K562 (cell line): ENCODE data around the gene PRKAG2. TPM values are rescaled to one million over a fixed set of nuclear protein-coding genes. Genes with fewer than 3 reads are reported as not detected.

Experiments used
- ATAC-seq: fragments of 200-7000 bp; cut with Tn5 transposase; 3 replicates; pipeline ENCODE4 v1.9.1; 2020; ENCODE audit warnings: moderate library complexity
- BruUV-seq: library from RNA; stranded (reverse); fragments of 400-500 nt; replicated peaks from 2 replicates; lab custom pipeline; 2021; lab: Mats Ljungman, UMichigan
- CTCF ChIA-PET: fragments of 300-600 bp; formaldehyde crosslinking; extraction: SDS; loops from one replicate; lab custom pipeline; 2021; ENCODE audit warnings: low intra/inter-chr PET ratio; lab: Yijun Ruan, JAX
- POLR2A ChIA-PET: fragments of 300-600, 350-650 bp; sonication (Branson Sonifier 250); formaldehyde crosslinking; extraction: SDS; loops from one replicate; lab custom pipeline; 2021; ENCODE audit warnings: antibody characterized with exemption, inconsistent platforms; lab: Yijun Ruan, JAX
- DNase-seq, 4 experiments: peaks; one replicate each; pipeline versions ENCODE4 v3.0.0 to v3.0.0-alpha.2; 2011 to 2018; ENCODE audit warnings: low spot score in 3 of 4, mixed read lengths in 3 of 4; ENCODE audit errors: extremely low read depth in 1 of 4
- FAIRE-seq: peaks from 2 replicates; lab custom pipeline; 2011; peaks lifted over from hg19 to GRCh38; lab: Jason Lieb, UNC
- H2AFZ ChIP-seq: 2 replicates; pipeline ENCODE4 v1.6.0; 2011; ENCODE audit warnings: low read depth, low read length, control low read depth, inconsistent platforms
- H3K27ac ChIP-seq: fragments of 200-600 bp; 3 replicates; pipeline ENCODE4 v1.8.0; 2011; ENCODE audit warnings: low read depth, mild to moderate bottlenecking, control low read depth, inconsistent platforms, low read length, moderate library complexity, mixed read lengths; ENCODE audit errors: extremely low read depth
- H3K27me3 ChIP-seq, 2 experiments: fragments of 300-600 bp in 1 of 2; 2 replicates in 1 of 2; 3 replicates in 1 of 2; pipeline versions ENCODE4 v1.6.0 to v1.8.0; 2011; ENCODE audit warnings: inconsistent platforms in 2 of 2, low read length in 2 of 2, mild to moderate bottlenecking in 1 of 2, mixed read lengths in 1 of 2, moderate library complexity in 1 of 2; ENCODE audit not compliant: control insufficient read depth in 2 of 2, insufficient read depth in 2 of 2
- H3K36me3 ChIP-seq: fragments of 300-600 bp; 3 replicates; pipeline ENCODE4 v1.8.0; 2011; ENCODE audit warnings: mild to moderate bottlenecking, low read length, inconsistent platforms; ENCODE audit not compliant: control insufficient read depth, insufficient read depth
- H3K4me1 ChIP-seq, 2 experiments: fragments of 200-600 bp in 1 of 2; replicated peaks in 1 of 2; 2 replicates in 1 of 2; 3 replicates in 1 of 2; pipeline versions ENCODE4 v1.5.1 to v1.8.0; 2011; ENCODE audit warnings: inconsistent platforms in 2 of 2, low read length in 2 of 2, mild to moderate bottlenecking in 1 of 2, mixed read lengths in 1 of 2, moderate library complexity in 1 of 2; ENCODE audit not compliant: control insufficient read depth in 2 of 2, insufficient read depth in 2 of 2
- H3K4me2 ChIP-seq: 2 replicates; pipeline ENCODE4 v1.6.1; 2011; ENCODE audit warnings: low read length, control low read depth, inconsistent platforms, mixed read lengths; ENCODE audit not compliant: insufficient read depth
- H3K4me3 ChIP-seq: fragments of 200-600 bp; sonication (generic), shearing (Covaris generic); 2 replicates; pipeline ENCODE4 v1.5.1; 2016; ENCODE audit warnings: control low read depth, inconsistent platforms
- H3K79me2 ChIP-seq: fragments of 200-600 bp; 3 replicates; pipeline ENCODE4 v1.8.0; 2011; ENCODE audit warnings: low read length, inconsistent platforms; ENCODE audit not compliant: control insufficient read depth, insufficient read depth
- H3K9ac ChIP-seq, 2 experiments: 2 replicates each; pipeline versions ENCODE4 v1.6.0 to v1.6.1; 2011; ENCODE audit warnings: low read depth in 2 of 2, low read length in 2 of 2, control low read depth in 1 of 2, inconsistent platforms in 1 of 2, mild to moderate bottlenecking in 1 of 2, mixed read lengths in 1 of 2; ENCODE audit not compliant: insufficient read depth in 1 of 2
- H3K9me1 ChIP-seq: one replicate; pipeline ENCODE4 v1.6.0; 2011; ENCODE audit warnings: inconsistent platforms, mild to moderate bottlenecking, low read length, moderate library complexity; ENCODE audit not compliant: control insufficient read depth, insufficient read depth
- H3K9me3 ChIP-seq: replicated peaks from 2 replicates; pipeline ENCODE4 v1.5.1; 2011; ENCODE audit warnings: low read depth, low read length, inconsistent platforms; ENCODE audit not compliant: control insufficient read depth, insufficient read depth
- H4K20me1 ChIP-seq: replicated peaks from 2 replicates; pipeline ENCODE4 v1.6.1; 2011; ENCODE audit warnings: low read length, inconsistent platforms, mixed read lengths; ENCODE audit not compliant: control insufficient read depth, insufficient read depth
- CUX1 ChIP-seq: fragments of 200-800 bp; sonication (Bioruptor generic); IDR thresholded peaks from 2 replicates; pipeline ENCODE4 v1.6.1; 2016; ENCODE audit warnings: missing genetic modification characterization, missing compliant biosample characterization
- FOXJ3 ChIP-seq: sonication (generic); formaldehyde crosslinking; IDR thresholded peaks from 2 replicates; pipeline ENCODE4 v1.4.0; 2020; ENCODE audit warnings: mild to moderate bottlenecking, missing genetic modification reagents
- MXD1 ChIP-seq: fragments of 250-450 bp; sonication (Bioruptor Pico); IDR thresholded peaks from 2 replicates; pipeline ENCODE4 v1.8.0; 2021; ENCODE audit warnings: borderline replicate concordance, mild to moderate bottlenecking, moderate library complexity; ENCODE audit not compliant: poor library complexity, severe bottlenecking
- POLR2B ChIP-seq: fragments of 450-650 bp; IDR thresholded peaks from 2 replicates; pipeline ENCODE4 v1.6.1; 2018; ENCODE audit warnings: low read depth; ENCODE audit not compliant: partially characterized antibody
- RBM34 ChIP-seq: fragments of 200-400 bp; formaldehyde crosslinking; IDR thresholded peaks from 2 replicates; pipeline ENCODE4 v1.6.1; 2018; ENCODE audit warnings: low read length, borderline replicate concordance; ENCODE audit not compliant: insufficient read depth
- RFX7 ChIP-seq: fragments of 250-450 bp; sonication (Bioruptor Pico); IDR thresholded peaks from 2 replicates; pipeline ENCODE4 v1.5.1; 2021; ENCODE audit warnings: mild to moderate bottlenecking
- THRAP3 ChIP-seq: fragments of 450-650 bp; IDR thresholded peaks from 2 replicates; pipeline ENCODE4 v1.6.1; 2016; ENCODE audit warnings: mild to moderate bottlenecking, inconsistent platforms, borderline replicate concordance
- THRB ChIP-seq: fragments of 450-650 bp; formaldehyde crosslinking; conservative IDR thresholded peaks from 2 replicates; pipeline ENCODE4 v1.4.0; 2022; ENCODE audit warnings: mild to moderate bottlenecking, missing genetic modification characterization
- ZC3H8 ChIP-seq: fragments of 450-650 bp; IDR thresholded peaks from 2 replicates; pipeline ENCODE4 v1.6.1; 2017
- ZNF174 ChIP-seq: fragments of 250-450 bp; sonication (Bioruptor Pico); IDR thresholded peaks from 2 replicates; pipeline ENCODE4 v1.4.0; 2020; ENCODE audit warnings: mild to moderate bottlenecking
- ZNF384 ChIP-seq: IDR thresholded peaks from 2 replicates; pipeline ENCODE4 v1.6.1; 2012; ENCODE audit warnings: low read depth, low read length, improper control_type of control experiment
- WGBS: fragments of 100-300 bp; shearing (Covaris generic); methylation state at CpG from one replicate; pipeline ENCODE4 v1.1.6; 2016; ENCODE audit warnings: low coverage, mixed read lengths; ENCODE audit not compliant: insufficient coverage; ENCODE audit errors: missing lambda C conversion rate; 5-methylcytosine and 5-hydroxymethylcytosine counted together
- in situ Hi-C: fragments of 300-500 bp; cut with MboI; formaldehyde crosslinking; loops from 4 replicates; pipeline ENCODE4 v1.15.0; 2018; ENCODE audit warnings: inconsistent platforms, mixed read lengths
- intact Hi-C: fragments of 100-400 bp; cut with micrococcal nuclease; formaldehyde crosslinking; loops from 2 replicates; pipeline ENCODE4 v1.14.2; 2022
- polyA plus RNA-seq, 8 experiments: library from polyadenylated mRNA; depleted of rRNA in 4 of 8; stranded (reverse) in 5 of 8; unstranded in 3 of 8; fragments of >200 nt; fragmentation: Nextera tagmentation in 2 of 8; fragmentation: Illumina TruSeq in 1 of 8; extraction: Ambion mirVana in 2 of 8; extraction: Trizol in 1 of 8; gene quantifications; 2 replicates each; pipeline versions ENCODE4 v1.2.1 to v1.2.3, GENCODE V29; 2011 to 2014; ENCODE audit warnings: inconsistent platforms in 1 of 8, missing spikeins in 1 of 8
- total RNA-seq, 7 experiments: library from RNA; depleted of rRNA in 6 of 7; stranded (reverse); fragments of >200 nt in 6 of 7; fragmentation: Illumina TruSeq in 2 of 7; extraction: Trizol in 2 of 7; gene quantifications; 2 replicates each; pipeline versions ENCODE4 v1.2.1 to v1.2.3, GENCODE V29; 2011 to 2021; ENCODE audit warnings: low replicate concordance in 1 of 7

PRKAG2 gene
- total and polyA plus RNA-seq, 9 of the 15 experiments (the other 6 are each of a cell fraction or from before 2014, with no cell fraction given), result 0.99 to 5.6 (median 3.3) TPM

GRCh38 chr7:151764056-151764920 is 112.6 kb downstream of the PRKAG2 start:
- Histone ChIP-seq H3K36me3 (no peaks in the 10 kb centered on the region), H3K27me3 (peaks cover 30 to 73% of the 10 kb centered on the region in 2 experiments), H3K4me3 (no peak overlapping the region), H3K9me1 (no peaks in the 10 kb centered on the region), H3K79me2 (no peaks in the 10 kb centered on the region), H3K9ac (no peak overlapping the region), H3K4me1 (no peaks in the 10 kb centered on the region), H3K27ac (no peak overlapping the region), H2AFZ (no peak overlapping the region), H4K20me1 (peaks cover 6% of the 10 kb centered on the region), H3K9me3 (no peaks in the 10 kb centered on the region), H3K4me2 (no peak overlapping the region)
- ChIA-PET POLR2A (no interaction called here), CTCF (interaction anchor here (0.6 kb wide), 1 partner anchor 10 kb away, joined by 3 read pairs; no protein-coding TSS in a partner anchor)
- ATAC-seq, result no peak
- BruUV-seq, result no TSS peak
- intact Hi-C loops (no loop called here), in situ Hi-C loops (no loop called here)
- WGBS, result under 1% methylated on average over 13 of the region's 13 CpGs
- DNase-seq, result no peak
- no peak for FAIRE-seq
- TF ChIP-seq POLR2B, result no peak
- TF ChIP-seq ZNF384, result no peak
- no peak for TF ChIP-seq ZC3H8
- TF ChIP-seq RBM34, result no peak
- TF ChIP-seq RFX7 (CRISPR knock-in tag), result no peak
- TF ChIP-seq CUX1, result no peak
- TF ChIP-seq THRAP3, result no peak
- TF ChIP-seq THRB (CRISPR knock-in tag), result no peak
- no peak for TF ChIP-seq FOXJ3 (CRISPR knock-in tag)
- TF ChIP-seq ZNF174 (CRISPR knock-in tag), result no peak
- no peak for TF ChIP-seq MXD1 (CRISPR knock-in tag)
